T-helper 22 cell (primary cell): ENCODE results near the gene ZNF182.
"Not testable (repeated sequence)": the region's sequence is repeated elsewhere in the genome, so short reads cannot be mapped to it uniquely, and the experiment has no call there.

Experiments used
- DNase-seq: peaks from one replicate; pipeline ENCODE4 v3.0.0-alpha.2; 2020; ENCODE audit warnings: low read depth

Gene ZNF182

DNA sequence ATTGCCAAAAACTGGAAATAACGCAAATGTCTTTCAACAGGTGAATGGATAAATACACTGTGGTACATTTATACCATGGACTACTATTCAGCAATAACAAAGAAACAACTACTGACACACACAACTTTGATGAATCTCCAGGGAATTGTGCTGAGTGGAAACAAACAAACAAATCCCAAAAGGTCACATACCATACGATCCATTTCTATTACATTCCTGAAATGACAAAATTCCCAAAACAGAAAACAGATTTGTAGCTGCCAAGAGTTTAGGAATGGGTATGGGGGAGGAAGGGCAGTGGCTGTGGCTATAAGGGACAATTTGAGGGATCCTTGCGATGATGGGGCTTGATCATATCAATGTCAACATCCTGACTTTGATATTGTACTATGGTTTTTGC, 2.5 kb downstream of the ZNF182 start:
- DNase-seq: no peak

- no peak for DNase-seq
Measured at GRCh38 chrX:47992669-47993068, 11.1 kb downstream of the ZNF182 start.

GRCh38 chrX:47992095-47992380, 11.8 kb downstream of the ZNF182 start:
- DNase-seq: no peak

GRCh38 chrX:47991263-47992094, 12.3 kb downstream of the ZNF182 start:
- no peak for DNase-seq

GRCh38 chrX:47976254-47977151, 27.3 kb downstream of the ZNF182 start:
- no peak for DNase-seq

GRCh38 chrX:47973235-47973634, 30.6 kb downstream of the ZNF182 start:
- no peak for DNase-seq

- not testable (repeated sequence) for DNase-seq
Measured at GRCh38 chrX:47965526-47965925, 38.3 kb downstream of the ZNF182 start.

DNA sequence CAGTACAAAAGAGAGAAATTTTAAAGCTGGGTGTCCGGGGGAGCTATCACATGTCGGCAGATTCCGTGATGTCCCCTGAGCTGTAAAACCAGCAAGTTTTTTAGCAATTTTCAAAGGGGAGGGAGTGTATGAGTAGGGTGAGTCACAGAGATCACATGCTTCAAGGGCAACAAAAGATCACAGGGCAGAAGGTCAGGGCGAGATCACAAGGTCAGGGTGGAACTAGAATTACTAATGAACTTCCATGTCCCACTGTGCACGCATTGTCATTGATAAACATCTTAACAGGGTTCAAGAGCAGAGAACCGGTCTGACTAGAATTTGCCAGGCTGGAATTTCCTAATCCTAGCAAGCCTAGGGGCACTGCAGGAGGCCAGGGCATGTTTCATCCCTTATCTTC, 42.0 kb downstream of the ZNF182 start:
- DNase-seq: not testable (repeated sequence)

DNA sequence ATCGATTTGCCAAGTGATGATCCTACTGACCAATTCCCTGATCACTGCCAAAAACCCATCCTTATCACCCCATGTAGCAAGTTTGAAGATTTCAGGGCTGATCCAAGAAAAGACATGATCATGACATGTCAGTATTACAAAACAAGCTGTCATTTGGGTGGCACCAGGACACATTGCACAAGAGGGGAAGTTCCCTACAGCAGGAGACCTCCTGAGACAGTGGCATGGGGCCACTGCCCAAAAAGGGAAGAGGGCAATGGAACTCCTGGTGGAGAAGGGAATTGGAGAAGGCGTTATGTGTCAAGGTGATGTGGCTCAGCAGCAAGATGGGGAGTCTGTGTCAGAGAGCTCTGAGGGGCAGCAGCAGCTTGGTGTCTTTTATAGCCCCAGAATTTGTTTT, 43.4 kb downstream of the ZNF182 start:
- no peak for DNase-seq

GRCh38 chrX:47958761-47959342, 44.9 kb downstream of the ZNF182 start:
- DNase-seq: no peak

DNA sequence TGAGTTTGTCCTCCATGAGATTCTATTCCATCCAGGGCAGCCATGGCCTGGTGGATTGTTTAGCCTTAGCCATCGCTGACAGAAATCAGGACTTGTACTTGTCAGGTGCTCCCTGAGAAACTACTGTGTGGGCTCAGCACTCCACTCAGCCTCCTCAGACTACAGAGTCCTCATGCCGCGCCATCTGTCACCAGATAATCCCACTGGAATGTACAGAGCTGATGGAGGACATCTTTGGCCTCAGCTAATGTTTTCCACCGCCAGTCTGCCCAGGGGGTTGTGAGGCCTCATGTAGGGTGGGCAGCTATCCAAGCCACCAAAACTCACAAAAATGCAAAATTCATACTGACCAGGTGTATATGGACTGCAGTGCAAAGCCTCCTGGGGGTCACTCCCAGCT, 45.6 kb downstream of the ZNF182 start:
- not testable (repeated sequence) for DNase-seq

DNA sequence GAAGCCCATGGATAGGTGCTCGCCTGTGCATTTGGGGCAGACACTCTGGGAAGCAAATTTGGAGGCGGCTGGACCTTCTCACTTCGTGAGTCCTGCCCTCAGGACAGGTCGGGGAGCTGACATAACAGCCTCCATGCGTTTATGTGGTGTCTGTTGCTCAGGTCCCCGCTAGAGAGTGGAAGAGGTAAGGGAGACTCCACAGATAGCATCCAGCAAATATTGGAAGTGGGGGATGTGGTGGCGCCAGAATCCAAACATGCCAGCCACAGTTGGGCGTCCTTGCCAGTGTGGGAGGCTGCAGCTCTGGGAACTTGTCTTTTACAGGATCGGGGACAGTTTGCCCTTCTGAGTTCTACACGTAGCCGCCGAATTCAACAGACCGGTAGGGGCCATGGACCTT, 47.8 kb downstream of the ZNF182 start:
- no peak for DNase-seq

GRCh38 chrX:47955295-47955694, 48.5 kb downstream of the ZNF182 start:
- DNase-seq: not testable (repeated sequence)

DNA sequence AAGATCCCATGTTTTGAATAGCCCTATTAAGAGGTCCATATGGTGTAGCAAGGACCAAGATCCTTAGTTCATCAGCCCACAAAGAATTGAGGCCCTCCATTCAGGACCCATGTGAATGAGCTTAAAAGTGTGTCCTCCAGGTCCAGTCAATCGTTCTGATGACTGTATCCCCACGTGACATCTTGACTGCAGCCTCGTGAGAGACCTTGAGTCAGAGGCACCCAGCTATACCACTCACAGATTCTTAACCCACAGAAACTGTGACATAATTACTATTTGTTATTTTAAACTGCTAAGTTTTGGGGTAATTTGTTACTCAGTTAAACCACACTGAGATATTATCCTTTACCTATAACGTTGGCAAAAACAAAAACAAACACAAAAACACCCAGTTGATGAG, 62.4 kb downstream of the ZNF182 start:
- DNase-seq: no peak

GRCh38 chrX:47940448-47940847, 63.3 kb downstream of the ZNF182 start:
- DNase-seq: no peak

DNA sequence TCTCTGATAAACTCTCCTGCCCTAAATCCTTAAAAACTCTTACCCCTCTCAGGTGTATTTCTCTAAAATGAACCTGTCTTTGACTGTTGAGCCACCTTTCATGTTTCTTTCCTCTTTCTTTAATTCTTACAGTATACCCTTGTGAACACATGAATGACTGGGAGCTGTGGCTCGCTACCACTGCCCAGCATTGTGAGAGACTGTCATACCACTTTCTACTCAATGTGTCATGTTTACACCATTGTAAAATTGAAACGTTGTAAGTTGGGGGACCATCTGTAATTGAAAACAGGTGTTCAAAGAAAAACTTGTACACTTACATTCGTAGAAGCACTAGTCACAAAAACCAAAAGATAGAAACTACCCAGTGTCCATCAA, 66.9 kb downstream of the ZNF182 start:
- no peak for DNase-seq

- DNase-seq: no peak
Measured at GRCh38 chrX:47936224-47936939, 67.4 kb downstream of the ZNF182 start.

DNA sequence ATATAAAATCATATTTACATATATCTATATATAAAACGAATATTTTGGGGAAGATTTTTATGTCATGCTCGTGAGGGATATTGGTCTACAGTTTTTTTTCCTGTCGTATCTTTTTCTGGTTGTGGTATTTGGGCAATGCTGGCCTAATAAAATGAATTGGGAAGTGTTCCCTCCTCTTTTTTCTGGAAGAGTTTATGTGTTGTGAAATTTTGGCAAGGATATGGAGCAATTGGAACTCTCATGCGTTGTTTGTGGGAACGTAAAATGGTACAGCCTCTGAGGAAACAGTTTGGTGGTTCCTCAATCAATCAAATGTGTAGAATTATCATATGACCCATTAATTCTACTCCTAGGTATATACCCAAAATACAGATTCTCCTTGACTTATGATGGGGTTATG, 69.8 kb downstream of the ZNF182 start:
- no peak for DNase-seq

GRCh38 chrX:47931970-47932369, 71.8 kb downstream of the ZNF182 start:
- DNase-seq: not testable (repeated sequence)

GRCh38 chrX:47927212-47927611, 76.6 kb downstream of the ZNF182 start:
- DNase-seq: no peak
